HS-5 (cell line): ENCODE data around the gene UGT1A5.

Experiments
- DNase-seq: peaks from one replicate; pipeline ENCODE4 v3.0.0-alpha.2; 2012; ENCODE audit warnings: low read depth

UGT1A5 gene

DNA sequence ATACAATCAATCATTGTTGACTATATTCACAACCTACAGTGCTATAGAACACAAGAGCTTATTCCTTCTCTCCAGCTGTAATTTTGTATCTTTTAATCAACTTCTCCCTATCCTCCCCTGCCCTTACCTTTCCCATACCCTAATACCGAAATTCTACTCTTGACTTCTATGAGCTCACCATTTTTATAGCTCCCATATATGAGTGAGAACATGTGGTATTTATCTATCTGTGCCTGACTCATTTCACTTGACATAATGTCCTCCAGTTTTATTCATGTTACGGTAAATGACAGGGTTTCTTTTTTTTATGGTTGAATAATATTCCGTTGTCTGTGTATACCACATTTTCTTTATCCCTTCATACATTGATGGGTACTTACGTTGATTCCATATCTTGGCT is 68.1 kb downstream of the UGT1A5 start:
- DNase-seq: no peak

DNA sequence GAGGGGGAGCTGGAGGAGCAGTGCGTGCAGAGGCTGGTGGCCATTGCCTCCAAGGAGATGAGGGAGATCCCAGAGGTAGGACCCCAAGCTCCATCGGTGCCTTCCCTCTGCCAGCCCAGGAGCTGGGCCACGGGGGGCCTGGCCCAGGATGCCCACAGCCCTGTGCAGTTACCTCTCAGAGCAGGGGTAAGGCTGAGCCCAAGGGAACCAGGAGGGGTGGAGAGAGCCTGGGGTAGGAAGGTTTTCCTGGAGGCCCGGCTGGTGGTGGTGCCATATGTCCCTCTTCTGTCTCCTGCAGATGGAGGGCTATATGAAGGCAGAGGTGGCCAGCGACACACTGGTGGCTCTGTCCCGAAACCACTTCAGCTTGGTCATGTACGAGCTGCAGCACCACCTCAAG is 76.8 kb downstream of the UGT1A5 start:
- DNase-seq: no peak

DNA sequence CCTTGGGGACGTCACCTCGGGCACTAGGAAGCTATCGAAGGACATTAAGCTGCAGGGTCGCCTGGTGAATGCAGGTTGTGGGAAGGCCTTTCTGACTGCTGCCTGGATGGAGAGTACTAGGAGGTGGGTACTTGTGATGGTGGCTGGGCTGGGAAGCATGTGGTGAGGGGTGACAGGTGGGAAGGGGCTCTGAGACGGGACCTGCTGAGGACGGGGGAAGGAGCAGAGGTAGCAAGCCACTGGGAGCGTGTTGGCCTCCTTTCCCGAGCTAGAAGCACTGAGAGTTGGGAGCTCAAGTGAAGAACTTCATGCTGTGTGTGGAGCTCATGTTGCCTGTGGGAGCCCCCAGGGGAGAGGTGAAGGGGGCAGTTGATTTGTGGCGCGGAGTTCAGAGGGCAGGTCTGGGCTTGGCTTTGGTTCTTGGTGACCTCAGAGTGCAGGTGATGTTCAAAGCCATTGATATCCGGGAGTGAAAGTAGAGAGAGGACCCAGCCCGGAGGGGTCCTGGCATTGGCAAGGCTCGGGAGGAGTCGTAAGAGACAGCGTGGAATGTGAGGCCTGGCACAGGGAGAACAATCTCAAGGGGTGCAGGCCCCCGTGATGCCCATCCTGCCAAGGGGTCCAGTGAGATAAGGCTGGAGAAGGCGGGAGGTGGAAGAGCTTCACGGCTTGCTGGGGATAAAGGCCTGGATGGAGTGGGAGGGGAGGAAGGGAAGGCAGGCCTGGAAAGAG is 78.6 kb downstream of the UGT1A5 start:
- no peak for DNase-seq

DNA sequence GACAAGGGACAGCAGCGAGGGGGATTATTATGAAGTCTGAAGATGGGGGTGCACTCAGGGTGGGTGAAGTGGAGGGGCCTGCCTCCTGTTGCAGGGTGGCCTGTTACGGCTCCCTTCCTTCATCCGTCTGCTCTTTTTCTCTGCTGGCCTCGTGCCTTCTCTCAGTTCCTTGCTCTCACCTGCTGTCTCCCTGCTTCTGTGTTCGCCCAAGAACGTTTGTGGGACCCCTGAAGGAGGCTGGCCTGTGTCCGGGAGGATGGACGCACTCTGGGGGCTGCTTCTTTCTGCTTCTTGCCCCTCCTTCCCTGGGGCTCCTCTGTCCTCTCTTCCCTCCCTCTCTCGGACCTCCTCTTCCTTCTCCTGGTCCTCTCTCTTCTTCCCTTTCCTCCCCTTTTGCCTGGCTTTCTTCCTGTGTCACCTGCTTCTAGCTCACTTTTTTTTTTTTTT is 79.2 kb downstream of the UGT1A5 start:
- no peak for DNase-seq

DNA sequence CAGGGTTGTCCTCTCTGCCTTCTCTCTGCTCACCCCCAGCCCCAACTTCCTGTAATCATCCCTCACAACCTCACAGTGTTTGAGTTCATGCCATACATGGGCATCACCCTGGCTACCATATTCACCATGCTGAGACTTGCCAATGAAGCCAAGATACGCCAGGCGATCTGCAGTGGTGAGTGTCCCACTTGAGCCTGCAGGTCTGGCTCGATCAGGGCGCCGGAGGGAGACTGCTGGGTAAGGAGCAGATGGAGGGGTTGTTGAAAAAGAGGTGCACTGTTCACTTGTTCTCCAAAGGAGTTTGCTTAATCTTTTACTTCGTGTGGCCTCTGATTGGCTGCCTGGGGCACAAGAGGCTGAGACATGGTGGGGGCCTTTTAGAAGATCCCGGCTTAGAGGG is 80.0 kb downstream of the UGT1A5 start:
- no peak for DNase-seq

DNA sequence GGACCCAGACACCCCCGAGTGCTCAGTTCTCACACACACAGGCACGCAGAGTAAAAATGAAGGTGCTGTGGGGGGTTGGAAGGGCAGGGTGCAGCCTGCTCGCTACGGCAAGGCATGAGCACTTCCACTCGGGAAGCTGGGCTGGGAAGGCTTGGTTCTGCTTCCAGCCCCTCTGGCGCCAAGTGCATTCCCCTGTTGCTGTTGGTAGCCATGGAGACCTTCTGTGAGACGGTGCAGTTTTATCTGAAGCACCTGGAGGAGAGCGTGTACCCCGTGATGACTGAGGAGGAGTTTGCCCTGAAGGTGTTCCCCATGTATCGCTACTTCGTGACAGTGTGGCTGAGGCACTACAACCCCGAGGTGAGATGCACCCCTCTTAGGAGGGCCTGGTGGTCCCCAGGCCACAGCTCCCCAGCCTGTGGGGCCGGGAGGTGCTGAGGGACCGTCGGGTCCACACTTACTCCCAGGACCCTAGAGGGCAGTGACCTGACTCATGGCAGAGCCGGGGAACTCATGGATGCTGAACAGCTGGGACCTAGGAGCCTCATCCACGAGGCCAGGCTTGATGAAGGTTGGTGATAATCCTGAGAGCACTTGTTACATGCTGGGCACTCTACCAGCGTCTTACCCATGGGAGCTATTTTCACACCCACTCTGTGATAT is 80.9 kb downstream of the UGT1A5 start:
- no peak for DNase-seq

DNA sequence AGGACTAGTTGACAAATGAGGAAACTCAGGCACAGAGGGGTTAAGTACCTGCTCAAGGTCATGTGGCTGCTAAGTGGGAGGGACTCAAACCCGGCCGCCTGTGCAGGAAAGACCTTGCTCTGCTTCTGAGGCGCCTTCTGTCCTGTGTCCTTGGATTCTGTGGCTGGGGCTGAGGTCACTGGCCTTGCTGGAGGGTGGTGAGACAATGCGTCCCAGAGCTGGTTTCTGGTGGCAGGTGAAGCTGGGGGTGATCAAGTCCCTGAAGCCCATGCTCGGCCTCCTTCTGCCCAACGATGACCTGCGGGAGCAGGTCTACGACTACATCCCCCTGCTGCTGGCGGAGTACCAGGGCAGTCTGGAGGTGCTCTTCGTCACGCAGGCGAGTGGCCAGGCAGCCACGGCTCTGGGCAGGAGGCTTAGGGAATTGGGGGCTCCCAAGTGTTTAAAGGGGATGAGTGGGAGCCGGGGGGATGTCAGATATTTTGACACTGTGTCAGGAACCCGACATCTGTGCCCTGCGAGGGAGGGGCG is 81.5 kb downstream of the UGT1A5 start:
- DNase-seq: no peak

DNA sequence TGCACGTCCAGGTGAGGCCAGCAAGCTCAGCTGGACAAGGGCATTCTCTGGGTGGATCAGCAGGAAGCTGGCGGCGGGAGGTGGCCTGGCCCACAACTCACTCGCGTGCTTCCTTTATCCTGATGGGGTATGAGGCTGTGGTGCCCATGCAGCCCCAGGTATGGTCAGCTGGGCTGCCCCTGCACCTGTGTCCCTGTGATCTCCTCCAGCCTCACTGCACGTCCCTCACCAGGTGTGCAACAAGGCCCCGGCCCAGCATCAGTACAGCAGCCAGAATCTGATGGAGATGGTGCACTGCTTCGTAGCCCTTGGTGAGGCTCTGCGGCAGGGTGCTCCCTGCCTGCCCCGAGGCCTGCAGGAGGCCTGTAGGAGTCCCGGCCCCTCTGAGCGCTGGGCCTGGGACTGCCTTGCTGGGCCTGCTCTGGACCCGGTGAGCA is 83.0 kb downstream of the UGT1A5 start:
- no peak for DNase-seq

DNA sequence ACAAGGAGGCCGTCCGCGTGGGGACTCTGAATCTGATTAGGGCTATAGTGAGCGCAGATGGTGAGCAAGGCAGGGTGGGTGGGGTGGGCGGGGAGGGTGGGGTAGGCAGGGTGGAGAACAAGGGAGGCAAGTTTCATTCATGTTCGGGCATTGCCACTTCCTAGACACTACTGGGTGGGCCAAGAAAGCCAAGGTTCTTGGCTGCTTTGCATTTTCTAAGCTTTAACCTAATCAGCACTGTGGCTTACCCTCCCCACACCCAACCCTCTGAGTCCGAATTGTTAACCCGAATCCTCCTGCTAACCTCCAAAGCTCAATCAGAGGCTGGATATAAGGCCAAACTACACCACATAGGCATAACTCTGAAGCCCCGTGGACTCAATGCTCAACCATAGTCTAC is 83.5 kb downstream of the UGT1A5 start:
- no peak for DNase-seq

DNA sequence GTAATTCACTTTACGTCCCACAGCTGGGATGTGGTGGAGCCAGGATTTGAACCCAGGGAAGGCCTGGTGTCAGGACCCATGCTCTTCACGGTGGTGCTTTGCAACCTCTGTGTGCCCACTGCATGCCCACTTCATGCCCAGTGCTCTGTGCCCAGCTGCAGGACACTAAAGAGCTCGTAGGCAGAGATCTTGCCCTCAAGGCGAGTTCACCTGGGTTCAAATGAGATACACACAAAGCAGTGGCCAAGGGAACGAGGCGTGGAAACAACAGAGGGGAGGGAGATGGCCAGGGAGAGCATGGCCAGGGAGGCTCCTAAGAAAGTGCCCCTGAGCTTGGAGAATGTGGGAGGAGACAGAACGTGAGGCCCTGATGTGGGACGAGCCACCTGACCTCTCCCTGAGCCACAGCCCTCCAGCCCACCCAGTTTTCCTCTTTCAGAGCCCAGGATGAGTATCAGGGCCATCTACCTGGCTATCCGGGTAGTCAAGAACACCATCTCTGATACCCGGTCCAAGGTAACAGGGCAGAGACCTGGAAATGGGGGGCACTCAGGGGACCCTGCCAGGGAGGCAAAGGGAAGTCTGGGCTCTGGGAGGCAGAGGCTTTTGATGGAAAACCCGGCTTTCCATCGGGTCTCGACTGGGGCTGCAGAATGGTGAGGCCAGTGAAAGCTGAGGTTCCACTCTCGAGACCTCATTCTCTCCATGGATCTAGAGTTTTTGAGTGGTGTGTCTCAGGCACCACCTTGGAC is 85.8 kb downstream of the UGT1A5 start:
- DNase-seq: no peak

DNA sequence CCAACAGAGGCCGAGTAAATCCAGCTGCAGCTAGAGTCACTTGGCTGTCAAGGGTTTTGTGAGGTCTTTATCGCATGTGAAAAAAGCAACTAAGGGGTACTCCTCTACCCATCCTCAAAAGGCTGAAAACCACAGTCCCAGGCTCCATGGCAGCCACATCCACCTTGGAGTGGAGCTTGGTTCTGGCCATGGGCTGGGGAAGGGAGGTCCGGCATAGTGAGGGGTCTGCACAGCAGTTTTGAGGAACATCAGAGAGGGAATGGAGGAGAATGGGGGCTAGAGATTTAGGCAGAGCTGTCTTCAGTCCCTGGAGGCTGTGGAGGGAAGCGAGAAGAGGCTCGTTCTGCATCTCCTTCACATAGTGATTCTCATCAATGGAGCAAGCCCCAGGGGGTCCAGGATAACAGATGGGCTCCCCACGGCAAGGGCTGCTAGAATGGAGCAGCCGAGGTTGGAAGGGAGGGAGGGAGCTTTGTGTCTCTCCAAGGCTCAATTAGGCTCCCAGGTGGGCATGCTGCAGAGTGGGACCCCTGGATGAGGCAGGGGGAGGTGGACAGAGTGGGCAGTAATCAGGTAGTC is 86.5 kb downstream of the UGT1A5 start:
- no peak for DNase-seq

DNA sequence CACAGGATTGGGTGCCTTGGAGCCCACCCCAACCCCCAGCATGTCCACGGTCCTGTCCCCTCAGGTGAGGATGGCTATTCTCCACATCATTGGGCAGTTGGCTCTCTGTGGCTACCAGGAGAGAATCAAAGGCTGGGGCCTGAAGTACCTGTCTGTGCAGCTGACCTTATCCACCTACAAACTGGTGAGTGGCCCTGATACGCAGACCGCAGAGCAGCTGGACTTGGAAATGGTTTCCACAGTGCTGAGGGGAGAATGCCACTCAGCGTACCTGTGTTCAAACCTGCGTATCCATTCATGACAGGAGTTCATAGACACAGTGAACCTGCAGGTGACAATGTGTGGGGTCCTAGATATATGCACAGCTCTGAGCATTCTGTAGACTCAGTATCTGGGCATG is 87.0 kb downstream of the UGT1A5 start:
- DNase-seq: no peak

DNA sequence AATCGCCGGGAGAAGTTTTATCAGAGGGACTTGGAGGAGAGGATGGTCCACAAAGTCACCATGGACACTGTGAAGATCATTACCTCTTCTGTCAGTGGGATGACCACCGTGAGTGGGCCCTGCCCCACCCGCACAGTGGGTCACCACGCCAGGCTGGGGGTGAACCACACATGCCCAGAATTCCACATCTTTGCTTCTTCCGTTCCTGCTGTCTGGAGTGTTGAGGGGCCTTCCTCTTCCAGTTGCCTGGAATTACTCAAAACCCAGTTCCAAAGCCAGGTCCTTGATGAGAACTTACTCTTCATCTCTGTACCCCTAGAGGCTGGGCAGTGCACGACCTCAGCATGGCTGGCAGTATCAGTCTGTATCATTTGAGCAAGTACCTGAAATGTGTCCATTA is 87.5 kb downstream of the UGT1A5 start:
- no peak for DNase-seq

DNA sequence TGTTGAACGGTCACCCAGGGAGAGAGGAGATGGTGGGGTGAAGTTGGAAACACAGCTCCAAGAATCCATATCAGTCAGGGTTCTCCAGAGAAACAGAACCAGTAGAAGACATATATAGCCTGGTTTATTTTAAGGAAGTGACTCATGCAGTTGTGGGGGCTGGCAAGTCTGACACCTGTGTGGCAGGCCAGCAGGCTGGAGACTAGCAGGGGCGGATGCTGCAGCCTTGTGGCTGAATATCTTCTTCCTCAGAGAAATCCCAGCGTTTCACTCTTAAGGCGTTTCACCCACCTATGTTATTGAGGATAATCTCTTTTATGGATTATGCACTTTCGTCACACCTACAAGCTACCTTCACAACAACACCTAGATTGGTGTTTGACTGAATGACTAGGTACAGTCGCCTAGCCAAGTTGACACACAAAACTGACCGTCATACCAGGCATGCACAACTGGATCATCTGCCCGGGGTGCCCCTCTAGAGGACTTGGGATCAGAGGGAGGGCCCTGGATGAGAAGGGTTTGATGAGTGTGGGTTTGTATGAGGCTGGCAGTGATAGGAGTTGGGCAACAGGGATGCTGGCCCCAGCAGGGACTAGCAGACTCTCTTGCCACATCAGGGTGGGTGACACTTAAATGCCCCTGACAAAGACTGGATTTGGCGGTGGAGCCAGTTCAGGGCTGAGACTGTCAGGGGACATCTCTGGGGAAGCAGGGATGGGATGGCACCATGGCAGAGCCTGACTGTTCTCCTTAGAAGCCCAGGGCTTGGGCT is 88.8 kb downstream of the UGT1A5 start:
- DNase-seq: no peak

DNA sequence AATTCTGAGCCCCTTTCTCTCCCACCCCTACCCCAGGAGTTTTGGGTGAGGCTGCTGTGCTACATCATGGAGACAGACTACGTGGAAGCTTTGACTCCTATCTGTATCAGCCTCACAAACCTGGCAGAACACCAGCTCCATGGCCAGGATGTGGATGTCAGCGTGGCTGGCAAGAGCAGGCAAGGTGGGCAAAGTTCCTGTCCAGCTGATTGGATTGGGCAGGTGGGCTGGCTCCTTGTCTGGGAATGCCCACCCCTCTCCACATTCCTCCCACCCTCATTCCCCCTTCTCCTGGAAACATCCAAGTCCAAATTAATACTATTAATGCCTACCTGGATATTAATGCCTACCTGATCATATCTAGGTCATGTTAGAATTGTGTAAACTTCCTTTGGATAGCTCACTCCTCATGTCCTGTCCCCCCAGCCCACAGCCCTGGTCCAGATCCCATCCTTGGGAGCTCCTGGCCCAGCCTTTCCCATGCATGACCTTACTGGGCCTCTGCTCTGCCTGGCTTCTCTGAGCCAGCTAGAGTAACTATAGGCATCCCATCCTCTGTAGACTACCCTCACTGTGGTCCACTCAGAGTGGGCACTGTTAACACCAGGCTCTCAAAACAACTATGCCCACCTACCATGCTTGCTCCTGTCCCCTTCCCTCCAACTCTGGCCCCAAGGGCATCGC is 89.6 kb downstream of the UGT1A5 start:
- DNase-seq: no peak

DNA sequence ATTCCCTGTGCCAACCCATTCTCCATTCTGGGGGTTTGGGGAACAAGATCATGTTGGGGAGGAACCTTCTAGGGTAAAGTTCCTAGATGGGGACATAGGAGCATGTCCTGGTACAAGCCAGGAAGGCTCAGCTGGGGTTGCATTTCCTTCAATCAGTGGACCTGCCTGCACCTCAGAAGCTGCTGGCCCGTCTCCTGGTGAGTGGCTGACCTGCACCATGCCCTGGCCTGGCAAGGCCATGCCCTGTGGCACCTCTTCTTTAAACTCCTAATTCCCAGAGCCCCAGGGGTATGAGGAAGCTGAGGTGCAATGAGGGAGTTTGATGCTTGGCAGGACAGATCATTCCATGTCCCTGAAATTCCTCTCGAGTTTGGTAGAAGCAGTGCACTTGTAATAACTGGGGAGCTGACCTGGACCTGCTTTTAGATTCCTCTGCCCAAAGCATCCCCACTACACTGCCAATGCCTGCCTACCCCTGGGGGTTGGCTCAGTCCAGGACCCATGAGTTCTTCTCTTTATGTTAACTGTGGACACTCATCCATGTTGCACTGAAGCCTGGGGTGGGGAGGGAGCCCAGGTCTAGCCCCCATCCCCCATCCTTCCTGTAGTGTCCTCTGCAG is 90.7 kb downstream of the UGT1A5 start:
- DNase-seq: no peak

DNA sequence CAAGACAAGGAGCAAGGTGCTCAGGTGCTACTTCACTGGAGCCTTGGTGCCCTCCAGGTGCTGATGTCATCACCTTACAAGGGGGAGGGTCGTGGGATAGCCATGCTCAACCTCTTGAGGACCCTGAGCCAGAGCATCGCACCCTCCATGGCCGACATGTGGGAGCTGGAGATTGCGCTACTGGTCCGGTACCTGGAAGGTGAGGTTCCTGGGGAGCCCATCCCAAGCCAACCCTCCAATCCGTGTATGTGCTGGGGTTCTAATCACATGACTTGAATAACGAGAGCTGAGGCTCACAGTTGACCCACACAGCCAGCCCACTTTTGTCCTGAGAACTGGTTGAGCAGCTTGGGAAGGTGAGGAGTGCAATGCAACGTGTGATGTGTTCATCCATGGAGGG is 91.3 kb downstream of the UGT1A5 start:
- no peak for DNase-seq

DNA sequence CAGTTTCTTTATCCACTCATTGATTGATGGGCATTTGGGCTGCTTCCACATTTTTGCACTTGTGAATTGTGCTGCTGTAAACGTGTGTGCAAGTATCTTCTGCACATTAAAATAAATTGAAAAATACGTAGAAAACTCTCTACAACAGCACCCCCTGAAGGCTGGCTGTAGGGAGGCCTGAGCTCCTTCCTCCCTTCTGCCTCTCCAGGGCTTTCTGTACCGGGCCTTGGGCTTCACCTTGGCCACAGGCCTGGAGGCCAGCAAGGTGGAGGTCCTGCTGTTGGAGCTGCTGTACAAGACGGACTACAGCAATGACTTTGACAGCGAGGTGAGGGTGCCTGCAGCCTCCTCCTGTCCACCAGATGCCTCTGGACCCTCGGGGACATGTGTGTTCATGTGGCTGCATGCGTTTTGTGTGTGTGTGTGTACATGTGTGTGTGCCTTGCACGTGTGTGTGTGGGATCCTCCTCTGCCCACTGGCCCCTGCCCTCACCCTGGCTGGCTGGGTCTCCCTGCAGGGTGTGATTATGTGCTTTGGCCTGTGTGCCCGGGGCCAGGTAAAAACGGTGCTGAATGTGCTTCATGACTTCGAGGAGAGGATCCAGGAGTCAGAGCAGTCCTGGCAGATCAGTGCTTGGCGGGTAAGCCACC is 94.6 kb downstream of the UGT1A5 start:
- DNase-seq: no peak

DNA sequence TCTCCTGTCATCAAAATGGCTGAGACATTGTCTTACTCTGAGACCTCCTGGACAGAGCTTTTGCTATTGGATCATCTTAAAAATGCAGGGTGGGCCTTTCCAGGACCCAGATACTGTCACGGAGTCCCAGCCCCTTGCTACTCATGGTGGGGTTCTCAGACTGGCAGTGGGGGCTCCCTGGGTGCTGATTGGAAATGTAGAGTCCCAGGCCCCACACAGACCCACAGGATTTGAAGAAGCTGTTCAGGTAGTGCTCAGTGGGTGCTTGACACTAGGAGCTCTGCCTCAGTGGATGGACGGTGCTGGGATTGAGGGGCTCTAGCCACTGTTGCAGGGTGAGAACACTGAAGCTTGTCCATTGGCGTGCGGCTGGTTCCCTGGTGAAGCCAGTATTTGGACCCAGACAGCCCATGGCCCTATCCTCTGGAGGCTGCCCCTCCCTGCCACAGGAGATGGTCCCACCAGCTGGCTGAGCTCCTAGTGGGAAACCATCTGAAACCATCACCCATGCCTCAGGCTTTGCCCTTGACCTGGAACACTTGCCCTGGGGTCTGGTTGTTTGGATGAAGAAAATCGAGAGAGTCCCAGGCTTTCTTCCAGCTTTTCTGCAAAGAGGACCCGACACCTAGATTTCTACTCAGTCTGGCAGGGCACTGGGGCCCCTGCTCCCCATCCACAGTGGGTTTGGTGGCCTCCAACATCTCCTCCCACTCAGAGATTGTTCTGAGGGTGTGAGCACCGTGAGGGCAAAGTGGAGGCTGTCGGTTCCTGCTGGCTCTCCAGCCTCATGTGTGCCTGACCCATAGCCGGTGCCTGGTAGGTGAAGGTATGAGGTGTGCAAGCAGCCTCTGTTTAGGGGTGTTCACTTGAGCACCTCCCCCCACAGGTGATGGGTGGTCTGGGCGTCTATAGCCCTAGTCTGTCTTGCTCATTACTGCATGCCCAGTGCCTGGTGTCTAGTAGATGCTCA is 95.5 kb downstream of the UGT1A5 start:
- DNase-seq: no peak
